Liver (tissue), 9 donors: ENCODE data around the gene MAPK1. TPM values are rescaled to one million over a fixed set of nuclear protein-coding genes. Genes with fewer than 3 reads are reported as not detected.

Experiments used
- DNase-seq: peaks from one replicate; pipeline ENCODE4 v3.0.0-alpha.2; 2017; ENCODE audit warnings: low spot score
- H3K27ac ChIP-seq, 2 donors: one replicate each; pipeline ENCODE4 v1.7.0; 2013; ENCODE audit warnings: inconsistent platforms in 2 of 2, low read length in 2 of 2, control low read depth in 1 of 2, low read depth in 1 of 2, mild to moderate bottlenecking in 1 of 2
- H3K27me3 ChIP-seq, 4 donors: one replicate each; pipeline versions ENCODE4 v1.6.1 to v1.7.0; 2013; ENCODE audit warnings: low read length in 3 of 4, inconsistent platforms in 1 of 4, mild to moderate bottlenecking in 1 of 4, moderate library complexity in 1 of 4; ENCODE audit not compliant: control insufficient read depth in 4 of 4, insufficient read depth in 4 of 4
- H3K36me3 ChIP-seq, 4 donors: one replicate each; pipeline versions ENCODE4 v1.6.1 to v1.7.0; 2013; ENCODE audit warnings: low read length in 3 of 4, mild to moderate bottlenecking in 3 of 4, low read depth in 1 of 4, moderate library complexity in 1 of 4; ENCODE audit not compliant: control insufficient read depth in 4 of 4, insufficient read depth in 3 of 4
- H3K4me1 ChIP-seq, 4 donors: one replicate each; pipeline versions ENCODE4 v1.6.1 to v1.7.0; 2013; ENCODE audit warnings: low read length in 3 of 4, mild to moderate bottlenecking in 3 of 4, moderate library complexity in 1 of 4; ENCODE audit not compliant: control insufficient read depth in 4 of 4, insufficient read depth in 4 of 4
- H3K4me3 ChIP-seq, 3 donors: one replicate each; pipeline versions ENCODE4 v1.6.1 to v1.7.0; 2013; ENCODE audit warnings: low read length in 3 of 3, control low read depth in 1 of 3, low read depth in 1 of 3, mild to moderate bottlenecking in 1 of 3
- H3K9ac ChIP-seq, 2 donors: one replicate each; pipeline ENCODE4 v1.7.0; 2013; ENCODE audit warnings: low read length in 2 of 2, mild to moderate bottlenecking in 2 of 2, moderate library complexity in 2 of 2, control low read depth in 1 of 2, low read depth in 1 of 2
- H3K9me3 ChIP-seq, 4 donors: one replicate each; pipeline versions ENCODE4 v1.6.1 to v1.7.0; 2013; ENCODE audit warnings: low read length in 3 of 4; ENCODE audit not compliant: control insufficient read depth in 4 of 4
- EGR1 ChIP-seq, 2 donors: IDR thresholded peaks; 2 replicates each; pipeline ENCODE4 v1.6.1; 2016 to 2018; ENCODE audit warnings: antibody characterized with exemption in 2 of 2, low read depth in 2 of 2
- FOXA1 ChIP-seq: IDR thresholded peaks from 2 replicates; pipeline ENCODE4 v1.6.1; 2016; ENCODE audit warnings: antibody characterized with exemption
- FOXA2 ChIP-seq: IDR thresholded peaks from 2 replicates; pipeline ENCODE4 v1.6.1; 2016; ENCODE audit warnings: antibody characterized with exemption
- GABPA ChIP-seq, 2 donors: IDR thresholded peaks in 1 of 2; conservative IDR thresholded peaks in 1 of 2; 2 replicates each; pipeline ENCODE4 v1.6.1; 2016; ENCODE audit warnings: antibody characterized with exemption in 2 of 2, mild to moderate bottlenecking in 1 of 2, moderate library complexity in 1 of 2
- HNF4A ChIP-seq, 2 donors: conservative IDR thresholded peaks; 2 replicates each; pipeline ENCODE4 v1.6.1; 2016; ENCODE audit warnings: antibody characterized with exemption in 2 of 2, mild to moderate bottlenecking in 2 of 2
- HNF4G ChIP-seq: IDR thresholded peaks from 2 replicates; pipeline ENCODE4 v1.6.1; 2016; ENCODE audit warnings: antibody characterized with exemption
- JUND ChIP-seq, 2 donors: IDR thresholded peaks; 2 replicates each; pipeline ENCODE4 v1.6.1; 2016; ENCODE audit warnings: antibody characterized with exemption in 2 of 2
- NR2F2 ChIP-seq: IDR thresholded peaks from 2 replicates; pipeline ENCODE4 v1.6.1; 2016; ENCODE audit warnings: antibody characterized with exemption
- RAD21 ChIP-seq, 2 donors: IDR thresholded peaks; 2 replicates each; pipeline ENCODE4 v1.6.1; 2016; ENCODE audit warnings: antibody characterized with exemption in 2 of 2, mild to moderate bottlenecking in 2 of 2
- RXRA ChIP-seq, 2 donors: IDR thresholded peaks; 2 replicates each; pipeline ENCODE4 v1.6.1; 2017 to 2018; ENCODE audit warnings: antibody characterized with exemption in 2 of 2, mild to moderate bottlenecking in 1 of 2
- SP1 ChIP-seq: IDR thresholded peaks from 2 replicates; pipeline ENCODE4 v1.6.1; 2018; ENCODE audit warnings: antibody characterized with exemption, mild to moderate bottlenecking
- TAF1 ChIP-seq: conservative IDR thresholded peaks from 2 replicates; pipeline ENCODE4 v1.6.1; 2016; ENCODE audit warnings: antibody characterized with exemption, mild to moderate bottlenecking
- YY1 ChIP-seq: IDR thresholded peaks from 2 replicates; pipeline ENCODE4 v1.6.1; 2016; ENCODE audit warnings: antibody characterized with exemption, mild to moderate bottlenecking
- WGBS: extraction: QIAGEN DNeasy Blood & Tissue Kit; methylation state at CpG from one replicate; pipeline ENCODE4 v1.1.7; 2013; 5-methylcytosine and 5-hydroxymethylcytosine counted together
- polyA plus RNA-seq, 2 donors: library from polyadenylated mRNA; stranded (reverse) in 1 of 2; unstranded in 1 of 2; fragments of 200-250 nt in 1 of 2; fragments of >200 nt in 1 of 2; fragmentation: Nextera tagmentation in 1 of 2; extraction: Ambion mirVana in 1 of 2; gene quantifications; one replicate each; pipeline versions ENCODE4 v1.2.1 to v1.2.3, GENCODE V29; 2013 to 2015
- total RNA-seq, 2 donors: library from RNA; depleted of rRNA; stranded (reverse); fragments of >200 nt; gene quantifications; one replicate each; pipeline ENCODE4 v1.2.3, GENCODE V29; 2014
- TF ChIP-seq, protein P1 (sequence below): IDR thresholded peaks from 2 replicates; pipeline ENCODE4 v1.6.1; 2016; ENCODE audit warnings: antibody characterized with exemption
- TF ChIP-seq, protein P2 (sequence below): fragments of 150-350 bp; IDR thresholded peaks from 2 replicates; pipeline ENCODE4 v1.5.1; 2017; ENCODE audit warnings: improper control_type of control experiment, low read depth, low read length; ENCODE audit not compliant: missing input control
- TF ChIP-seq, protein P3 (sequence below): IDR thresholded peaks from 2 replicates; pipeline ENCODE4 v1.6.1; 2016; ENCODE audit warnings: antibody characterized with exemption
- TF ChIP-seq, protein P4 (sequence below): IDR thresholded peaks from 2 replicates; pipeline ENCODE4 v1.6.1; 2016; ENCODE audit warnings: antibody characterized with exemption, mild to moderate bottlenecking
- TF ChIP-seq, protein P5 (sequence below): IDR thresholded peaks from 2 replicates; pipeline ENCODE4 v1.6.1; 2016; ENCODE audit warnings: antibody characterized with exemption
- donor health status: healthy.
- donor health status: healthy.
- donor health status: healthy.
- donor health status: healthy.
- donor health status: healthy.

The MAPK1 gene
- total and polyA plus RNA-seq, 4 donors, result 8.3 to 31.8 (median 22.8) TPM

DNA sequence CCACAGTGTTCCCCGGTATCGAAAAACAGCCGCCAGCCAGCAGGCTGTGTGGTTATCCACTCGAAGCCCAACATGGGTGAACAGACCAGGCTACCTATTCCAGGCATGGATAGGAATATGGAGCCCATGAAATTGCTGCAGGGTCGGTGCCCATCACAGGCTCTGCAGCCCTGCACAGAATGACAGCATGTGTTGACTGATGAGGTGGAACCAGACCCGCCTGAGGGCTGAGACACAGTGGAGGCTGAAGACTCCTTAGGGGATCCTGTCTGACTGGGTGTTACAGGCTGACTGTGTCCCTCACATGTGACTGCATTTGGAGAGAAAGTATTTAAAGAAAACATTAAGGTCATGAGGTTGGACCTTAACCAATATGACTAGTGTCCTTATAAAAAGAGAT, 125.7 kb downstream of the MAPK1 start:
- Histone ChIP-seq H3K27ac (no peak overlapping the region), H3K4me3 (no peak overlapping the region), H3K9ac (no peak overlapping the region), H3K27me3 (no peaks in the 10 kb centered on the region), H3K9me3 (no peaks in the 10 kb centered on the region), H3K4me1 (no peaks in the 10 kb centered on the region), H3K36me3 (no peaks in the 10 kb centered on the region)
- DNase-seq, result no peak
- TF ChIP-seq, protein P1, sequence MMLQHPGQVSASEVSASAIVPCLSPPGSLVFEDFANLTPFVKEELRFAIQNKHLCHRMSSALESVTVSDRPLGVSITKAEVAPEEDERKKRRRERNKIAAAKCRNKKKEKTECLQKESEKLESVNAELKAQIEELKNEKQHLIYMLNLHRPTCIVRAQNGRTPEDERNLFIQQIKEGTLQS, result no peak
- TF ChIP-seq NR2F2 (no peak), TAF1 (no peak), JUND (IDR thresholded peaks at IDR 0.05) (no peak), FOXA1 (no peak), RAD21 (IDR thresholded peaks at IDR 0.05) (no peak), HNF4G (no peak), FOXA2 (no peak)
- TF ChIP-seq, protein P2, sequence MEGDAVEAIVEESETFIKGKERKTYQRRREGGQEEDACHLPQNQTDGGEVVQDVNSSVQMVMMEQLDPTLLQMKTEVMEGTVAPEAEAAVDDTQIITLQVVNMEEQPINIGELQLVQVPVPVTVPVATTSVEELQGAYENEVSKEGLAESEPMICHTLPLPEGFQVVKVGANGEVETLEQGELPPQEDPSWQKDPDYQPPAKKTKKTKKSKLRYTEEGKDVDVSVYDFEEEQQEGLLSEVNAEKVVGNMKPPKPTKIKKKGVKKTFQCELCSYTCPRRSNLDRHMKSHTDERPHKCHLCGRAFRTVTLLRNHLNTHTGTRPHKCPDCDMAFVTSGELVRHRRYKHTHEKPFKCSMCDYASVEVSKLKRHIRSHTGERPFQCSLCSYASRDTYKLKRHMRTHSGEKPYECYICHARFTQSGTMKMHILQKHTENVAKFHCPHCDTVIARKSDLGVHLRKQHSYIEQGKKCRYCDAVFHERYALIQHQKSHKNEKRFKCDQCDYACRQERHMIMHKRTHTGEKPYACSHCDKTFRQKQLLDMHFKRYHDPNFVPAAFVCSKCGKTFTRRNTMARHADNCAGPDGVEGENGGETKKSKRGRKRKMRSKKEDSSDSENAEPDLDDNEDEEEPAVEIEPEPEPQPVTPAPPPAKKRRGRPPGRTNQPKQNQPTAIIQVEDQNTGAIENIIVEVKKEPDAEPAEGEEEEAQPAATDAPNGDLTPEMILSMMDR, result no peak
- TF ChIP-seq, protein P3, sequence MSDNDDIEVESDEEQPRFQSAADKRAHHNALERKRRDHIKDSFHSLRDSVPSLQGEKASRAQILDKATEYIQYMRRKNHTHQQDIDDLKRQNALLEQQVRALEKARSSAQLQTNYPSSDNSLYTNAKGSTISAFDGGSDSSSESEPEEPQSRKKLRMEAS, result no peak
- WGBS, result 93% methylated on average over 6 of the region's 6 CpGs

DNA sequence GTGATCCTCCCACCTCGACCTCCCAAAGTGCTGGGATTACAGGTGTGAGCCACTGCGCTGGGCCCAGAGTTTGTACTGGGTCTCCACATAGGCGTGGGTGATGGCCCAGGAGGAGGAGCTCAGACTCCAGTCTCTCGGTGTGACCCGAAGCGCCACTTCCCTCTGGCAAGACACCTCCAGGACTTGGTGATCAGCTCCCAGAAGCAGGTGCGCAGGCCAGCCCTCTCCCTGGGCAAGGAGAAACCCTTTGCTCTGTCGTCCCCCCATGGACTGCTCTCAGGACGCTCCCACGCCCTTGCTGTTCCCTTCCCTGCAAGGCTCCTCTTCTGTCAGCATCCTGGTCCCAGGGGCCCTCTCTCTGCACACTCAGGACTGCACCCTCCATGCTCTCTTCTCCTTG, 126.4 kb downstream of the MAPK1 start:
- no peak for DNase-seq
- Histone ChIP-seq H3K4me1 (peaks cover 0 to 4% (median 3%) of the 10 kb centered on the region in 4 donors), H3K27me3 (no peaks in the 10 kb centered on the region), H3K9ac (no peak overlapping the region), H3K4me3 (no peak overlapping the region), H3K9me3 (no peaks in the 10 kb centered on the region), H3K27ac (no peak overlapping the region), H3K36me3 (no peaks in the 10 kb centered on the region)
- WGBS, result 94% methylated on average over 10 of the region's 10 CpGs
- TF ChIP-seq JUND (IDR thresholded peaks at IDR 0.05) (no peak), FOXA2 (no peak)

DNA sequence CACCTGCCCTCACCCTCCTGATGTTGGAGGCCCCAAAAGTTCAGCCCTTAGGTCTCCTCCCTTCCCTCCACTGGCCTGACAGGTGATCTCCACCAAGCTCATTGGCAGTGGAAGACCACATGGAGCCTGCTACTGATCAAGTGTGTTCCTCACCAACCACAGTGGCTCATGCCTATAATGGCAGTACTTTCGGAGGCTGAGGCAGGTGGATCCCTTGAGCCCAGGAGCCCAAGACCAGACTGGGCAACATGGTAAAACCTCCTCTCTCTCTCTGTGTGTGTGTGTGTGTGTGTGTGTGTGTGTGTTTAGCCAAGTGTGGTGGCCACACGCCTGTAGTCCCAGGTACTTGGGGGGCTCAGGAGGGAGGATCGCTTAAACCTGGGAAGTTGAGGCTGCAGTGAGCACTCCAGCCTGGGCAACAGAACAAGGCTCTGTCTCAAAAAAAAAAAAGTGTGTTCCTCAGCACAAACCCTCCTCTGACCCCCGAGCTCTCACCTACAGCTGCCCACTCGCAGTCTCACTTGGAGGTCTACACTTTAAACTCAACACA, 127.5 kb downstream of the MAPK1 start:
- H3K9ac ChIP-seq, result no peak overlapping the region
- no peaks in the 10 kb centered on the region for H3K36me3 ChIP-seq
- H3K4me3 ChIP-seq, result no peak overlapping the region
- H3K9me3 ChIP-seq, result no peaks in the 10 kb centered on the region
- DNase-seq, result no peak
- no peak overlapping the region for H3K27ac ChIP-seq
- 96% methylated on average over 5 of the region's 5 CpGs for WGBS
- peaks cover 3 to 8% (median 6%) of the 10 kb centered on the region in 4 donors for H3K4me1 ChIP-seq
- no peaks in the 10 kb centered on the region for H3K27me3 ChIP-seq
- TF ChIP-seq, protein P4, sequence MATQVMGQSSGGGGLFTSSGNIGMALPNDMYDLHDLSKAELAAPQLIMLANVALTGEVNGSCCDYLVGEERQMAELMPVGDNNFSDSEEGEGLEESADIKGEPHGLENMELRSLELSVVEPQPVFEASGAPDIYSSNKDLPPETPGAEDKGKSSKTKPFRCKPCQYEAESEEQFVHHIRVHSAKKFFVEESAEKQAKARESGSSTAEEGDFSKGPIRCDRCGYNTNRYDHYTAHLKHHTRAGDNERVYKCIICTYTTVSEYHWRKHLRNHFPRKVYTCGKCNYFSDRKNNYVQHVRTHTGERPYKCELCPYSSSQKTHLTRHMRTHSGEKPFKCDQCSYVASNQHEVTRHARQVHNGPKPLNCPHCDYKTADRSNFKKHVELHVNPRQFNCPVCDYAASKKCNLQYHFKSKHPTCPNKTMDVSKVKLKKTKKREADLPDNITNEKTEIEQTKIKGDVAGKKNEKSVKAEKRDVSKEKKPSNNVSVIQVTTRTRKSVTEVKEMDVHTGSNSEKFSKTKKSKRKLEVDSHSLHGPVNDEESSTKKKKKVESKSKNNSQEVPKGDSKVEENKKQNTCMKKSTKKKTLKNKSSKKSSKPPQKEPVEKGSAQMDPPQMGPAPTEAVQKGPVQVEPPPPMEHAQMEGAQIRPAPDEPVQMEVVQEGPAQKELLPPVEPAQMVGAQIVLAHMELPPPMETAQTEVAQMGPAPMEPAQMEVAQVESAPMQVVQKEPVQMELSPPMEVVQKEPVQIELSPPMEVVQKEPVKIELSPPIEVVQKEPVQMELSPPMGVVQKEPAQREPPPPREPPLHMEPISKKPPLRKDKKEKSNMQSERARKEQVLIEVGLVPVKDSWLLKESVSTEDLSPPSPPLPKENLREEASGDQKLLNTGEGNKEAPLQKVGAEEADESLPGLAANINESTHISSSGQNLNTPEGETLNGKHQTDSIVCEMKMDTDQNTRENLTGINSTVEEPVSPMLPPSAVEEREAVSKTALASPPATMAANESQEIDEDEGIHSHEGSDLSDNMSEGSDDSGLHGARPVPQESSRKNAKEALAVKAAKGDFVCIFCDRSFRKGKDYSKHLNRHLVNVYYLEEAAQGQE, result no peak
- no peak for TF ChIP-seq RXRA (IDR thresholded peaks at IDR 0.05)
- TF ChIP-seq YY1, result no peak
- TF ChIP-seq, protein P5, sequence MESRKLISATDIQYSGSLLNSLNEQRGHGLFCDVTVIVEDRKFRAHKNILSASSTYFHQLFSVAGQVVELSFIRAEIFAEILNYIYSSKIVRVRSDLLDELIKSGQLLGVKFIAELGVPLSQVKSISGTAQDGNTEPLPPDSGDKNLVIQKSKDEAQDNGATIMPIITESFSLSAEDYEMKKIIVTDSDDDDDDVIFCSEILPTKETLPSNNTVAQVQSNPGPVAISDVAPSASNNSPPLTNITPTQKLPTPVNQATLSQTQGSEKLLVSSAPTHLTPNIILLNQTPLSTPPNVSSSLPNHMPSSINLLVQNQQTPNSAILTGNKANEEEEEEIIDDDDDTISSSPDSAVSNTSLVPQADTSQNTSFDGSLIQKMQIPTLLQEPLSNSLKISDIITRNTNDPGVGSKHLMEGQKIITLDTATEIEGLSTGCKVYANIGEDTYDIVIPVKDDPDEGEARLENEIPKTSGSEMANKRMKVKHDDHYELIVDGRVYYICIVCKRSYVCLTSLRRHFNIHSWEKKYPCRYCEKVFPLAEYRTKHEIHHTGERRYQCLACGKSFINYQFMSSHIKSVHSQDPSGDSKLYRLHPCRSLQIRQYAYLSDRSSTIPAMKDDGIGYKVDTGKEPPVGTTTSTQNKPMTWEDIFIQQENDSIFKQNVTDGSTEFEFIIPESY, result no peak
- TF ChIP-seq, protein P3, result no peak
- no peak for TF ChIP-seq GABPA (IDR thresholded peaks at IDR 0.05 in 1 of 2, conservative IDR thresholded peaks at IDR 0.05 in 1 of 2)
- TF ChIP-seq FOXA1, result no peak
- TF ChIP-seq HNF4A (conservative IDR thresholded peaks at IDR 0.05), result no peak
- no peak for TF ChIP-seq HNF4G
- TF ChIP-seq RAD21 (IDR thresholded peaks at IDR 0.05), result no peak
- TF ChIP-seq, protein P1, result no peak
- TF ChIP-seq EGR1 (IDR thresholded peaks at IDR 0.05; ENCODE audit: low read depth in 2 of 2), result no peak
- no peak for TF ChIP-seq SP1
- TF ChIP-seq NR2F2, result no peak
